ENCODE results near the gene SDR39U1.

SDR39U1 gene

GRCh38 chr14:24434036-24434435, 8.5 kb downstream of the SDR39U1 start:
- Histone ChIP-seq H3K4me1 (ENCODE audit: insufficient read depth, low read length) (peaks cover 7% of the 10 kb centered on the region; the same call in 1 of the 2 replicates), H3K36me3 (ENCODE audit: insufficient read depth, low read length) (peaks cover 37% of the 10 kb centered on the region), H3K9ac (ENCODE audit: low read depth, low read length) (no peak overlapping the region)

DNA sequence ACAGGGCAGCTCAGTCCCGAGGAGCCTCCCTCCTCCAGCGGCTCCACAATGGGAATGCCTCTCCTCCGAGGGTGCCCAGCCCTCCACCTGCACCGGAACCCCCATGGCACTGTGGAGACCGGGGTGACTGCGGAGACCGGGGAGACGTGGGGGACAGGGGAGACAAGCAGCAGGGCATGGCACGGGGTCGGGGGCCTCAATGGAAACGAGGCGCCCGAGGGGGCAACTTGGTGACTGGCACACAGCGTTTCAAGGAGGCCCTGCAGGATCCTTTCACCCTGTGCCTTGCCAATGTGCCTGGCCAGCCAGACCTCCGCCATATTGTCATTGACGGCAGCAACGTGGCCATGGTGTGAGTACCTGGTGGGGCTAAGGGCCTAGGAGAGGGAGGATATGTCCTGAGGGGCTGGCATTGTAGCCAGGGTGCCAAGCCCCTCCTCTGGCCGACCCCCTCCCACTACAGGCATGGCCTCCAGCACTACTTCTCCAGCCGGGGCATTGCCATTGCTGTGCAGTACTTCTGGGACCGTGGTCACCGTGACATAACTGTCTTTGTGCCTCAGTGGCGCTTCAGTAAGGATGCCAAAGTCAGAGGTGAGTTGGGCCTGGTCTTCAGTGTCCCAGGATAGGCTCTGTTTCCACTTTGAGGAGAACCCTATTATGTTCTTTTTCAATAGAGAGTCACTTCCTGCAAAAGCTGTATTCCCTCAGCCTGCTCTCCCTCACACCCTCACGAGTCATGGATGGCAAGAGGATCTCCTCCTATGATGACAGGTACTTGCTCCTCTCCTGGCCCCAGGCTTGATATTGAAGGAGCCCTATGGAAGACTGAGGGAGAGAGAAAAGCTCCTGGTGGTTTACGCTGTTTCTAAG, 10.1 kb downstream of the SDR39U1 start:
- Histone ChIP-seq H3K27ac (ENCODE audit: low read depth, low read length) (no peak overlapping the region), H3K4me3 (ENCODE audit: low read length) (no peak overlapping the region)

More at GRCh38 chr14:24434036-24434435, 8.5 kb downstream of the SDR39U1 start:
- H3K4me3 ChIP-seq (ENCODE audit: low read length), result no peak overlapping the region
- no peak overlapping the region for H3K27ac ChIP-seq (ENCODE audit: low read depth, low read length)
- peaks cover 5% of the 10 kb centered on the region for H3K27me3 ChIP-seq (ENCODE audit: insufficient read depth, low read length)
- H3K9me3 ChIP-seq (ENCODE audit: insufficient read depth, low read depth, low read length), result no peaks in the 10 kb centered on the region
- WGBS, result 92% methylated on average over 7 of the region's 7 CpGs

DNA sequence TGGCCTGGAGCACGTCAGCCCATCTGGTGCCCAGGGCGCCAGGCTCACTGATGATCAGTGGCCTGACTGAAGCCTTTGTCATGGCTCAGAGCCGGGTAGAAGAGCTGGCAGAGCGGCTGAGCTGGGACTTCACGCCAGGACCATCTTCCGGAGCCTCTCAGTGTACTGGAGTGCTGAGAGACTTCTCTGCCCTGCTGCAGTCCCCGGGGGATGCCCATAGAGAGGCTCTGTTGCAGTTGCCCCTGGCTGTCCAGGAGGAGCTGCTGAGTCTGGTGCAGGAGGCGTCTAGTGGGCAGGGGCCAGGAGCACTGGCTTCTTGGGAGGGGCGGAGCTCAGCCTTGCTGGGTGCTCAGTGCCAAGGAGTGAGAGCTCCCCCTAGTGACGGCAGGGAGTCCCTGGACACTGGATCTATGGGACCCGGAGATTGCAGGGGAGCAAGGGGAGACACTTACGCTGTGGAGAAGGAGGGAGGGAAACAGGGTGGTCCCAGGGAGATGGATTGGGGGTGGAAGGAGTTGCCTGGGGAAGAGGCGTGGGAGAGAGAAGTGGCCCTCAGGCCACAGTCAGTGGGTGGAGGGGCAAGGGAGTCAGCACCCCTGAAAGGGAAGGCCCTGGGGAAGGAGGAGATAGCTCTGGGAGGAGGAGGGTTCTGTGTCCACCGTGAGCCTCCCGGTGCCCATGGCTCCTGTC, 10.9 kb downstream of the SDR39U1 start:
- no peak overlapping the region; the same call in 1 of the 2 replicates for H3K27ac ChIP-seq (ENCODE audit: low read depth, low read length)
- no peaks in the 10 kb centered on the region for H3K9me3 ChIP-seq (ENCODE audit: insufficient read depth, low read depth, low read length)
- H3K36me3 ChIP-seq (ENCODE audit: insufficient read depth, low read length), result peaks cover 17% of the 10 kb centered on the region
- H3K9ac ChIP-seq (ENCODE audit: low read depth, low read length), result no peak overlapping the region
- H3K4me3 ChIP-seq (ENCODE audit: low read length), result peak overlapping the region; percentile 78; the same call in 1 of the 2 replicates
- H3K4me1 ChIP-seq (ENCODE audit: insufficient read depth, low read length), result peaks cover 10% of the 10 kb centered on the region; the same call in 1 of the 2 replicates
- H3K27me3 ChIP-seq (ENCODE audit: insufficient read depth, low read length), result peaks cover 11% of the 10 kb centered on the region
- WGBS, result 48% methylated on average over 15 of the region's 15 CpGs

More for the DNA sequence above, 10.1 kb downstream of the SDR39U1 start:
- H3K36me3 ChIP-seq (ENCODE audit: insufficient read depth, low read length), result peaks cover 21% of the 10 kb centered on the region
- H3K9ac ChIP-seq (ENCODE audit: low read depth, low read length), result no peak overlapping the region
- 91% methylated on average over 24 of the region's 24 CpGs for WGBS
- H3K4me1 ChIP-seq (ENCODE audit: insufficient read depth, low read length), result peaks cover 7% of the 10 kb centered on the region; the same call in 1 of the 2 replicates
- no peaks in the 10 kb centered on the region for H3K9me3 ChIP-seq (ENCODE audit: insufficient read depth, low read depth, low read length)
- peaks cover 11% of the 10 kb centered on the region for H3K27me3 ChIP-seq (ENCODE audit: insufficient read depth, low read length)

- peak overlapping the region; percentile 86; the same call in 1 of the 2 replicates for H3K27ac ChIP-seq (ENCODE audit: low read depth, low read length)
- 15% methylated on average over 16 of the region's 19 CpGs for WGBS
These were observed 11.7 kb downstream of the SDR39U1 start for GRCh38 chr14:24430682-24431568.

DNA sequence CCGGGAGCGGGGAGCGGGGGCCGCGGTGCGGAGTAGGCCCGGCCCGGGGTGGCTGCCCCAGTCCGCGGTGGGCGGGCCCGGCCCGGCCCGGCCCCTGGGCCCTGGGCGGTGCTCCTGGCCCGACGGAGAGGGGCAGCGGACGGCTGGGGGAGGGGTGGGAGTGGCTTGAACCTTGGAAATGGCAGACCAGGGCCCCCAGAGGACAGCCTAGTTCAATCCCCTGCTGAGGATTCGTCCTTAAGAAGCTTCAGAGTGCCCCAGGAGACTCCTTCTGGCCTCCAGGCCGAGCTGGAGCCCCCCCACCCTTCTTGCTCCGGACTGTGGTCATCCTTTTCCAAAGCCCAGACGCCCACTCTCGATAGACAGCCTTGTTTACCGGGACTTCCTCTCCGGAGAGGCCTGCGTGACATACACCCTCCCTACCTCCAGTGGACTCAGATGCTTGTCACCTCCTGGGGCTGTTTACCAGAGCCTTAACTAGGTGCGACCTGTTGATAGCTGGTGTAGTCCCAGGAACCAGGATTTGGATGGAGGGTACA, 12.4 kb downstream of the SDR39U1 start:
- Histone ChIP-seq H3K9ac (ENCODE audit: low read depth, low read length) (peak overlapping the region; percentile 84), H3K9me3 (ENCODE audit: insufficient read depth, low read depth, low read length) (no peaks in the 10 kb centered on the region), H3K27me3 (ENCODE audit: insufficient read depth, low read length) (peaks cover 11% of the 10 kb centered on the region), H3K4me3 (ENCODE audit: low read length) (peak overlapping the region; percentile 78), H3K4me1 (ENCODE audit: insufficient read depth, low read length) (peaks cover 10% of the 10 kb centered on the region; the same call in 1 of the 2 replicates), H3K27ac (ENCODE audit: low read depth, low read length) (peak overlapping the region; percentile 86; the same call in 1 of the 2 replicates), H3K36me3 (ENCODE audit: insufficient read depth, low read length) (peaks cover 17% of the 10 kb centered on the region)
- under 1% methylated on average over 28 of the region's 28 CpGs for WGBS

More at GRCh38 chr14:24430682-24431568, 11.7 kb downstream of the SDR39U1 start:
- Histone ChIP-seq H3K9me3 (ENCODE audit: insufficient read depth, low read depth, low read length) (no peaks in the 10 kb centered on the region), H3K9ac (ENCODE audit: low read depth, low read length) (peak overlapping the region; percentile 84; the same call in 1 of the 2 replicates), H3K4me3 (ENCODE audit: low read length) (peak overlapping the region; percentile 78), H3K4me1 (ENCODE audit: insufficient read depth, low read length) (peaks cover 10% of the 10 kb centered on the region; the same call in 1 of the 2 replicates), H3K36me3 (ENCODE audit: insufficient read depth, low read length) (peaks cover 17% of the 10 kb centered on the region), H3K27me3 (ENCODE audit: insufficient read depth, low read length) (peaks cover 11% of the 10 kb centered on the region)

DNA sequence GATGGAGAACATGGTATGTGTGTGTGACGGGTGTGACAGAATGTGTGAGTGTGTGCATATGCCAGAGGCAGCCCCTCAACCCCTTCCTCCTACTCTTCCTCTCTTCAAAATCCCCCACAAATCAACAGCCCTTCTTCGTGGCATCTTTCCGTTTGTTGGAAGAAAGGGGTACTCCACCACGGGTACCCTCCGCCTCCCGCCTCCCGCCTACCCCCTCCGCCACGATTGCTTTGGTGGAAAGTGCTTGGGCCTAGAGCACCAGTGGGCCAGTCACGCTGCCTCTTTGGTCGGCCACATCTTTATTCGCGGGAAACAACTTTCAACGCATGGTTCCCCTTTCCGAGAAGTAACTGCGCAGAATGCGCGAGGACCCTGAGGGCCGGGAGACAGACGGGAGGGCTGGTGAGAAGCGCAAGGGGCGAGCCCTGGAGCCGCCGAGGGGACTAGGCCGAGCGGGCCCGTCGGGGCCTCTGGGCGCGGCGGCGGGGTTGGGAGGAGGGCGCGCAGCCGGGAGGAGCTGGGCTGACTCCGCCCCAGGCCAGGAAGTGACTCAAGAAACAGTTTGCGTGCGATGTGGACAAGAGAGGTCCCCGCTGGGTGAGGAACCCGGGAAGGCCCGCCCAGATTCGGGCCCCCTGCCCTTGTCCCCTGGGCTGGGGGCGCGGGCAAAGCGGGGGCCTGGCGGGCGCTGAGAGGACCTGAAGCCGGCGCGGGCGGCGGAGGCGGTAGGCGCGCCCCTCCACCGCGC, 13.0 kb downstream of the SDR39U1 start, which contains the start of the genes CBLN3 and KHNYN:
TSS of gene CBLN3 (minus strand) at position 274 of the 748 bp plus-strand sequence. CDS start 614 bp downstream, outside the sequence.
TSS of gene KHNYN (plus strand) at position 560 of the 748 bp plus-strand sequence. CDS start 777 bp downstream, outside the sequence.
- WGBS, result 7% methylated on average over 56 of the region's 57 CpGs
- H3K9ac ChIP-seq (ENCODE audit: low read depth, low read length), result peak within 1 kb of the TSS; percentile 84
- H3K27me3 ChIP-seq (ENCODE audit: insufficient read depth, low read length), result peaks cover 11% of the 10 kb centered on the region
- H3K4me3 ChIP-seq (ENCODE audit: low read length), result peak within 1 kb of the TSS; percentile 78
- H3K36me3 ChIP-seq (ENCODE audit: insufficient read depth, low read length), result peaks cover 17% of the 10 kb centered on the region
- peaks cover 10% of the 10 kb centered on the region; the same call in 1 of the 2 replicates for H3K4me1 ChIP-seq (ENCODE audit: insufficient read depth, low read length)
- H3K27ac ChIP-seq (ENCODE audit: low read depth, low read length), result peak within 1 kb of the TSS; percentile 86; the same call in 1 of the 2 replicates
- no peaks in the 10 kb centered on the region for H3K9me3 ChIP-seq (ENCODE audit: insufficient read depth, low read depth, low read length)

DNA sequence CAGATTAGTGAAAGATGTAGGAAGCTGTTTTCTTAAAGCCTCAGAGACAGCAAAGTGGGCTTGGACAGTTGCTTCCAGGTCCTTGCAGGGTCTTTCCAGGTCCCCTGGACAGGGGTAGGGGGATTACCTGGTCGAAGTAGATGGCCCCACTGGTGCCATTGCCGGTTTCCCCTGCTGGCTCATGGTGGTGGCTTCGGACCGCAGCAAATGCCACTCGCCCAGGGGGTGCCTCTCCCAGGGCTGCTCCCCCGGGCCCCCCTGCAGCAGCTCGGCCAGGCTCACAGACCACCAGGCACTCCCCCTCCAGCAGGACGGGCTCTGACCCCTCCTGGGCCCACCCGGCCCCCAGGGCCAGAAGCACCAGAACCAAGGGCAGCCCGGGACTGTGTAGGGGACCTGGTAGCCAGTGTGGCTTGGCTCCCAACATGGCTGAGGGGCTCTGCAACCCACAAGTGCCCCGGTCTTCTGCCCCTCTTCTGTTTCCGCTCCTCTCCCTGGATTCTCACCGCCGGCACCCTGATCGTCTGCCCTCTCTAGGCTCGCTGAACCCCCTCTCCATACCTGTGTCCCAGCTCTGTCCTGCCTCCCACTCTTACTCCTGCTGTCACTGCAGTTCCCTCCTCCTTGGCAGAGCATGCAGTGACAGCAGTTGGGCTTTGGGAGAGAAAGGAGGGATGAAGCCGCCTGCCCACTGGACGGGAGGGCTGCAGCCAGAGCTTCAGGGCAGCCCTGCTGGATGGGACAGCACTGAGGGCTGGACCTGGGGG, 13.8 kb downstream of the SDR39U1 start:
- H3K36me3 ChIP-seq (ENCODE audit: insufficient read depth, low read length), result peaks cover 14% of the 10 kb centered on the region
- peak overlapping the region; percentile 78; the same call in 1 of the 2 replicates for H3K4me3 ChIP-seq (ENCODE audit: low read length)
- WGBS, result 84% methylated on average over 18 of the region's 18 CpGs
- no peak overlapping the region for H3K9ac ChIP-seq (ENCODE audit: low read depth, low read length)
- peaks cover 11% of the 10 kb centered on the region for H3K27me3 ChIP-seq (ENCODE audit: insufficient read depth, low read length)
- H3K4me1 ChIP-seq (ENCODE audit: insufficient read depth, low read length), result peaks cover 10% of the 10 kb centered on the region; the same call in 1 of the 2 replicates
- no peaks in the 10 kb centered on the region for H3K9me3 ChIP-seq (ENCODE audit: insufficient read depth, low read depth, low read length)
- H3K27ac ChIP-seq (ENCODE audit: low read depth, low read length), result no peak overlapping the region

DNA sequence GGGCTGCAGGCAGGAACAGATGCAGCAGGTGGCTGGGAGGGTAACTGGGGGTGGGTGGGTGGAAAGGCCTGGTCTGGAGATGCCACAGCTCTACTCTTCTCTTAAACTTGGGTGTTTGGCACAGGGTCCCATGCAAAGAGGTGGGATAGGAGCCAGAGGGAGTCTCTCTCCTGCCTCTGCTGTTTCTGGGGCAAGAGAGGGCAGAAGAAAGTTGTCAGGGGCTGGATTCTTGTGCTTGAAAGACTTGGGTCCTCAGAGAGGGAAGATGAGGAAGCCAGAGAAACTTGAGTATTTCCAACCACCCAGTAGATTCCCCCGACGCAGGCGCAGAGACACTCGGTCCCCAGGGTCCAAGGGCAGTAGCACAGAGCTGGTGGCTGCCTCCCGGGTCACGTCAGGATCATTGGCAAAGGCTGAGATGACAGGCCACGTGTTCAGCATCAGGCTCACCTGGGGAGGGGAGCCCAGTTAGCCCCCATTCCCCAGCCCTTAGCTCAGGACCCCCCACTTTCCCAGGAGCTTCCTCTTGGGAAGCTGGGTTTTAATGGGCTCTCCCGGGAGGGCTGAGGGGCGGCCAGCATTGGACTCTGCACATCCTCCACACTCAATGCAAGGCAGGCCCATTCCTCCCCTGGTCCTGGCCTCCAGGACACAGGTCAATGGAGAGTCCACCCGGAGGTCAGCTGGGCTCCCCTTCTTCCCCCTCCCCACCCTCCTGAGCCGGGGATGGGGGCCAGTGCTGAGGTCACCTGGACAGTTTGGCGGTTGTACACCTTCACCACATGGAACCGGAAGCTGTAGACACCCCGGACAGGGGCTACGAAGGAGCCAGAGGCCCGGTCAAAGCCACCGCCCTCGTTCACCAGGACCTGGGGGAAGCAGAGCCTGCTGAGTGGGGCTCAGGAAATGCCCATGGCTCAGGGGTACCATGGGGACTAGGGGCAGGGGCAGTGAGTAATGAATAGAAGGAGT, 14.8 kb downstream of the SDR39U1 start:
- peaks cover 10% of the 10 kb centered on the region; the same call in 1 of the 2 replicates for H3K4me1 ChIP-seq (ENCODE audit: insufficient read depth, low read length)
- H3K27ac ChIP-seq (ENCODE audit: low read depth, low read length), result no peak overlapping the region
- peaks cover 4% of the 10 kb centered on the region for H3K36me3 ChIP-seq (ENCODE audit: insufficient read depth, low read length)
- no peak overlapping the region for H3K9ac ChIP-seq (ENCODE audit: low read depth, low read length)
- 93% methylated on average over 18 of the region's 18 CpGs for WGBS
- peaks cover 11% of the 10 kb centered on the region for H3K27me3 ChIP-seq (ENCODE audit: insufficient read depth, low read length)
- no peak overlapping the region for H3K4me3 ChIP-seq (ENCODE audit: low read length)
- no peaks in the 10 kb centered on the region for H3K9me3 ChIP-seq (ENCODE audit: insufficient read depth, low read depth, low read length)

Data from HUES64 (cell line).